BE2C (cell line): ENCODE data around the gene COX4I2.

Experiments
- DNase-seq: peaks from one replicate; pipeline ENCODE4 v3.0.0-alpha.2; 2020
- H3K27me3 ChIP-seq: fragments of 250-450 bp; sonication (Bioruptor Pico); 2 replicates; pipeline ENCODE4 v1.5.1; 2020; ENCODE audit warnings: mild to moderate bottlenecking
- H3K36me3 ChIP-seq: fragments of 250-450 bp; sonication (Bioruptor Pico); 2 replicates; pipeline ENCODE4 v1.5.1; 2020; ENCODE audit warnings: mild to moderate bottlenecking
- H3K4me1 ChIP-seq: fragments of 250-450 bp; sonication (Bioruptor Pico); 2 replicates; pipeline ENCODE4 v1.5.1; 2020
- H3K4me3 ChIP-seq: 2 replicates; pipeline ENCODE4 v1.5.1; 2011; ENCODE audit warnings: low read depth, low read length
- H3K9me3 ChIP-seq: fragments of 250-450 bp; sonication (Bioruptor Pico); 2 replicates; pipeline ENCODE4 v1.5.1; 2020
- TF ChIP-seq, protein P1 (sequence below): IDR thresholded peaks from 2 replicates; pipeline ENCODE4 v1.5.1; 2012; ENCODE audit warnings: mild to moderate bottlenecking, low read depth, low read length

COX4I2 gene

DNA sequence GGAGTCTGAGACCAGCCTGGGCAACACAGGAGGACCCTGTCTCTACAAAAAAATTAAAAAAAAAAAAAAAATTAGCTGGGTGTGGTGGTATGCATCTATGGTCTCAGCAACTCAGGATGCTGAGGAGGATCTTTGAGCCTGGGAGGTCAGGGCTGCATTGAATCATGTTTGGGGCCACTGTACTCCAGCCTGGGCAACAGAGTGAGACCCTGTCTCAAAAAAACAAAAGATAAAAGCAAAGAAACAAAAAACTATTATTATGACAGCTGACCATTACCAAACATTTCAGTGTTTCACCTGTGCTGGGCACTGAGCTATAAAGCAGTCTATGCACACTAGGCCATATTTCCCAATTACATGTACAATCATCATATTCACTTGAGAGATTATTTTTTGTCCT, 35.7 kb downstream of the COX4I2 start:
- TF ChIP-seq, protein P1, sequence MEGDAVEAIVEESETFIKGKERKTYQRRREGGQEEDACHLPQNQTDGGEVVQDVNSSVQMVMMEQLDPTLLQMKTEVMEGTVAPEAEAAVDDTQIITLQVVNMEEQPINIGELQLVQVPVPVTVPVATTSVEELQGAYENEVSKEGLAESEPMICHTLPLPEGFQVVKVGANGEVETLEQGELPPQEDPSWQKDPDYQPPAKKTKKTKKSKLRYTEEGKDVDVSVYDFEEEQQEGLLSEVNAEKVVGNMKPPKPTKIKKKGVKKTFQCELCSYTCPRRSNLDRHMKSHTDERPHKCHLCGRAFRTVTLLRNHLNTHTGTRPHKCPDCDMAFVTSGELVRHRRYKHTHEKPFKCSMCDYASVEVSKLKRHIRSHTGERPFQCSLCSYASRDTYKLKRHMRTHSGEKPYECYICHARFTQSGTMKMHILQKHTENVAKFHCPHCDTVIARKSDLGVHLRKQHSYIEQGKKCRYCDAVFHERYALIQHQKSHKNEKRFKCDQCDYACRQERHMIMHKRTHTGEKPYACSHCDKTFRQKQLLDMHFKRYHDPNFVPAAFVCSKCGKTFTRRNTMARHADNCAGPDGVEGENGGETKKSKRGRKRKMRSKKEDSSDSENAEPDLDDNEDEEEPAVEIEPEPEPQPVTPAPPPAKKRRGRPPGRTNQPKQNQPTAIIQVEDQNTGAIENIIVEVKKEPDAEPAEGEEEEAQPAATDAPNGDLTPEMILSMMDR: no peak
- no peaks in the 10 kb centered on the region for H3K27me3 ChIP-seq
- no peak overlapping the region for H3K4me3 ChIP-seq
- peaks cover 17% of the 10 kb centered on the region for H3K4me1 ChIP-seq
- H3K9me3 ChIP-seq: no peaks in the 10 kb centered on the region
- no peak for DNase-seq
- H3K36me3 ChIP-seq: no peaks in the 10 kb centered on the region

DNA sequence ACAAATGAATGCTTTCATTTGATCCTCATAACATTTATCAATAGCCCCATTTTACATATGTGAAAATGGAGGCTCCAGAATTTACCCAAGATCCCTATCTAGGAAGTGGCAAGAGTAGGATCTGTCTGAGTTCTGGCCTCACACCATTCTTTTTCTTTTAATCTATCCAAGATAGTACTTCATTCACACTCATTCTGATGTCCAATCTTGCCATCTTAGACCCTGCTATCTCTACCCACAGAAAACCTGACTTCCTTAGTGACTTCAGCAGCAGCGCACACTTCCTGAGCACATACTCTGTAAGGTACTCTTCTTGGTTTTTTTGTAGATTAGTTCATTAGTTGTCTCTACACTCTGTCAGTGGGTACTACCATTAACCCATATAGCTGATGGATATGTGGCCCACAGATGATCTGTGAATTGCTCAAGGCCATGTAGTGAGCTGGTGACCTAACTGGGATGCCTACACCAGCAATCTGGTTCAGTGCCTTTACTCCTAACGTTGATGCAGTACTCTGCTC, 36.3 kb downstream of the COX4I2 start:
- Histone ChIP-seq H3K4me3 (no peak overlapping the region), H3K9me3 (no peaks in the 10 kb centered on the region), H3K36me3 (peaks cover under 1% of the 10 kb centered on the region; the same call in 1 of the 2 replicates), H3K27me3 (no peaks in the 10 kb centered on the region), H3K4me1 (peaks cover 17% of the 10 kb centered on the region)
- DNase-seq: no peak
- TF ChIP-seq, protein P1: no peak

DNA sequence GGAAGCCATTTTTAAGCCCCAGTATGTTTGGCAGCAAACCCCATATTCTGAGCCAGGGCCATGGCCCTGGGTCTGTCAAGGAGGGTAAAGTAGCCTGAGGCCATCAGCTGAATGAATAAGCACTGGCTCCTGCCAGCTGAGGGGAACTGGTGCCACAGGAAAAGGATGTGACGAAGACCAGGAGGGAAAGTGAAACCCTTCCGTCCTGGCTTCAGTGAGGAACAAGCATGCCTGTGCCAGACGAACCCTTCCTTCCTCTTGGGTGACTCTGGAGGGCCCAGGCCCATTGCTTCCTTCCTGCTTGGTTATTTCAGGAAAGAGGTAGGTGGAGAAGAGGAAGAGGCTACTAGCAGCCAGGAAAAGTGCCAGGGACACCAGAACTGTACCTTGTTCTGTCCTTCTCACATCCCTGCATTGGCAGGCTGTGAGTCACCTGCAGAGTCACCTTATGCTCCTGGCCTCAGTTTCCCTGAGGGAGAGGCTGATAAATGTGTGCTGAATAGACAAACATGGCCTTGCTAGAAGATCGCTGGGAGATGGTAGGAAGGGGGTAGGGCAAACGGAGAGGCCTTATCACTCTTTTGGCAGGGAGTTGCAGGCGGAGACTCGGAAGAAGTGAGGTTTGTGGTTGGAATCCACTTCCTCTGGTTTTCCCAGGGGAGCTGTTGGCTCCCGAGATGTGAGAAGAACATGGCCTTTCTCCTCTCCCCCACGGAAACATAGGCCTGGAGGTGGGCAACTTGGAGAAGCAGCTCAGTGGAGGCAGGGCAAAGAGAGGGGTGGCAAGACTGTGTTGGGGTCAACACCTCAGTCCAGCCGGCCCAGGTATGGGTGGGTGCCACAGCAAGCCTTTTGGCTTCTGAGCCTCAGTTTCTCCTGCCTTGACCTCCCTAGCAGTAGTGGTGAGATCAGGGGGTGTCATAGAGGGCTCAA, 37.4 kb downstream of the COX4I2 start:
- peak; percentile 55 for DNase-seq
- TF ChIP-seq, protein P1: no peak
- H3K36me3 ChIP-seq: peaks cover 3% of the 10 kb centered on the region; the same call in 1 of the 2 replicates
- no peaks in the 10 kb centered on the region for H3K9me3 ChIP-seq
- H3K4me3 ChIP-seq: no peak overlapping the region
- peaks cover 17% of the 10 kb centered on the region for H3K4me1 ChIP-seq
- H3K27me3 ChIP-seq: no peaks in the 10 kb centered on the region

DNA sequence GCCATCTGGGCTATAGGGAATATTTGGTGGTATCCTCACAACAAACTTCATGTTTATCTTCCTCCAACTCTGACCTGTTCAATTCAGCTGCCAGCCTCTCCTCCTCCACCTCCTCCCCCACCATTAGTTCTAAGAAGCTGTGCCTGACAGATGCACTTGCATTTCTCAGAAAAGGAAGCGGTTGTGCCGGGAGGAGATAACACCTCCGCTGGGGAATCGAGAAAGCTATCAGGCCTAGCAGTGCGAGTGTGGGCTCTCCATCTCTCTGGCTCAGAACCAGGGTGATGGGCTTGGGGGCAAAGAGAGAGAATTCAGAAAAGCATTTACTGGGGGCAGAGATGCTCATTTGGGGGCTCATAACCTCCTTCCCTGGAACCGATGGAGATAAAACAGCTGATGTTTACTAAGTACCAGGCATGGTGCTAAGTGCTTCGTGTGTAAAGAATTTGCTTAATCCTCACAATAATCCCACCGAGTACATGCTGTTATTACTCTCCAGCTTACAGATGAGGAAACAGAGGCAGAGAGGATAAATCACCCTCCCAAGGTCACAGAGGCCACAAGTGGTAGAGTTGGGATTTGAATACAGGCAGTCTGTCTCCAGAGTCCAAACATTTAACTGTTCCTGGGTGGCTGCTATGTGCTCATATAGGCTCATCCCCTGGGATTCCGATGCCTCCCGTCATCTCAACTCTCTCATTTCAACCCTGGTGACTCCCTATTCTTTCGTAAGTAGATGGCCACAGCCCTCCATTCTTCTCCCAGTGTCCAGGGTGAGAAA, 38.3 kb downstream of the COX4I2 start:
- Histone ChIP-seq H3K4me3 (no peak overlapping the region), H3K27me3 (no peaks in the 10 kb centered on the region), H3K36me3 (peaks cover 7% of the 10 kb centered on the region), H3K4me1 (peaks cover 15% of the 10 kb centered on the region), H3K9me3 (no peaks in the 10 kb centered on the region)
- TF ChIP-seq, protein P1: no peak
- DNase-seq: no peak

DNA sequence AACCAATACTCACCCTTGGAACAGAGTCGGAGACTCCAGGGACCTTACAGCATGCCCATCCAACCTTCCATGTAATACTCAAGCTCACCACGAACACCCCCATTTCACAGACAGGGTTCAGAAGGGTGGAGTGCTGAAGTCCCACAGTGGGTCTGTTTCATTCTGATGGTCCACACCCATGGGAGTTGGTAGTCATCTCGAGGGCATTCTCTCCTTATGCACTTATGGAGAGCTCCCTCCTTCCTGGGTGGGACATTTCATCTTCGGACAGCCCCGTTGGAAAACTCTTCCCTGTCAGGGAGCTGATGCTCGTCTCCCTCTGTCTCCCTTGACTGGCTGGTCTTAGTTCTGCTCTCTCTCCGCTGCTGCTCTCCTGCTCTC, 38.9 kb downstream of the COX4I2 start:
- H3K27me3 ChIP-seq: no peaks in the 10 kb centered on the region
- no peaks in the 10 kb centered on the region for H3K9me3 ChIP-seq
- H3K4me3 ChIP-seq: no peak overlapping the region
- TF ChIP-seq, protein P1: no peak
- peaks cover 10% of the 10 kb centered on the region for H3K4me1 ChIP-seq
- H3K36me3 ChIP-seq: peaks cover 8% of the 10 kb centered on the region
- DNase-seq: no peak
